ENCODE results near the gene MVK.

- TF ChIP-seq CTCF (IDR thresholded peaks at IDR 0.05), result no peak
- no peak for TF ChIP-seq POLR2A (IDR thresholded peaks at IDR 0.05)
Observed at GRCh38 chr12:109595321-109595902, 21.8 kb downstream of the MVK start.

Data from body of pancreas (tissue), 4 donors.